GDM1 (cell line): Measurements from ENCODE around the gene SLC6A15.

Experiments
- DNase-seq: peaks from one replicate; lab custom pipeline; 2025; lab: John Stamatoyannopoulos, UW

SLC6A15 gene

DNA sequence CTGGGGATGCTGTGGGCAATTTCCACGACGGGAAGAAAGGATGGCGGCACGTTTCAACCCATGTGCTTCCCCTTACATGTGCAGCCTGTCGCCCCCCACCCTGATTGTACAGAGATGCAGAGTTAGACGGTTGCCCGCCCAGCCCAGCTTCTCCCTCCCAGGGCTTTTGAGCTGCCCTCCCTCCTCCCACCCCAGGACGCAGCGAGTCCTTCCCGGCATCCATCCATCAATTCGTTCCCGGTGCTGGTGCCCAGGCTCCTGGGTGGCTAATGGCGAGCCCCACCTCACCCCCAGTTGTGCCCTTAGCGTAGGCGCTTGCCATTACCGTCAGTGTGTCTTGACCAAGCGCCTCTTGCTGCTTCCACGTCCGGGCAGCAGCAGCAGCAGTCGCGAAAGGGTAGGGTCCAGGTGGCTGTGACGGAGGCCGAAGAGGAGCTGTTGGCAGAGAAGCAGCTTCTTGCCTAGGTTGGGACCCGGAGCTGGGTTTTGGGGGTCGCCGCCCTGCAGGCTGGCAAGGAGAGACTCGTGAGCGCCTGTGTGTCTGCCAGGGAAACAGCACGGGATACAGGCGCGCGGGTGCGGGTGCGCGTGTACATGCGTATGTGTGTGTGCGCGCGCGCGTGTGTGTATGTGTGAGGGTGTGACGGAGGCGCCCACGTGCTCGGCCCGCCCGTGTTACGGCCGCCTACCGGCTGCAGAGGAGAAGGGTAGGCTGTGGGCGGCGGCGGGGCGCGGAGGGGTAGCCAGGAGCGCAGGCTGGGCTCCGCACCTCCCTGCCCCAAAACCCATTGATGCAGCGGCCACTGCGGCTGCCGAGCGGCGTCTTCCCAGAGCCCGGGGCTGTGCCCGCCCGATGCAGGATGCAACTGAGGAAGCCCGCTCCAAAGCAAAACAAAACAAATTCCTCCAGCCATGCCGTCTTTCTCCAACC is at the start of gene SLC6A15:
Gene SLC6A15 (minus strand): TSS at position 602 of the 931 bp plus-strand sequence. CDS start 20,679 bp downstream, outside the sequence.
- DNase-seq, result no peak

- no peak for DNase-seq
These were observed 48.3 kb upstream of the SLC6A15 start for GRCh38 chr12:84960918-84961317.

DNA sequence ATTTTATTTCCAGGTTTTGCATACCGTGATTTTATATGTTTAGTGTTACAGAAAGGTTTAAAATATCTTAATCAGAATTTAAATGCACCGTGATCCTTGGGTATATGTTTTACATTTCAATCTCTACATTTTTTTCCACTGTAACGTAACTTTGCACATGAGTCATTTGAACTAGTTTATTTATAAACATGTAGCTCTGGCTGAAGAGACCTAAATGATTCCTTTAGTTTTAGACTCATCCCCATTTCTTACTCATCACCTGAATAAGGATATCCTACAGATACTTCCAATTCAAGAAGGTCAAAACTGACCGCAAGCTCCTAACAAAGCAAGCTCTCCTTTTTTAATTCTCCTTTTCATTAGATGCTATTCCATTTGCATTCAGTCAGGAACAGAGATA is 42.7 kb upstream of the SLC6A15 start:
- no peak for DNase-seq

DNA sequence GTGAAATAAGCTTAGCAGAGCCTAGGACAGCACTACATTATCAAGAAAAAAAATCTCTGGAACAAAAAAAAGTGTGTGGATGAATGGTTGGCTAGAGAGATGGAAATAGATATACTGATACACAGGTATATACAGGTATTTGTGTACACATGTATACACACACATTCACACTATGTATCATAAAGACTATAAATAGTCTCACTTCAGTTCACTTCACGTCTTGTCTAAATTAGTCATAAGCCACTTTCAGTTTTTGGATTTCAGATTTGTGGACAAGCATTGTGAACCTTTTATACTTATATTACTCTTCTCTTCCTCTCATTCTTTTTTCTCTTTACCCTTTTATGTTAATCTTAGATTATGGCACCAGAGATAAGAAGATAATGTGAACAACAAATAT is 41.8 kb upstream of the SLC6A15 start:
- DNase-seq, result no peak

DNA sequence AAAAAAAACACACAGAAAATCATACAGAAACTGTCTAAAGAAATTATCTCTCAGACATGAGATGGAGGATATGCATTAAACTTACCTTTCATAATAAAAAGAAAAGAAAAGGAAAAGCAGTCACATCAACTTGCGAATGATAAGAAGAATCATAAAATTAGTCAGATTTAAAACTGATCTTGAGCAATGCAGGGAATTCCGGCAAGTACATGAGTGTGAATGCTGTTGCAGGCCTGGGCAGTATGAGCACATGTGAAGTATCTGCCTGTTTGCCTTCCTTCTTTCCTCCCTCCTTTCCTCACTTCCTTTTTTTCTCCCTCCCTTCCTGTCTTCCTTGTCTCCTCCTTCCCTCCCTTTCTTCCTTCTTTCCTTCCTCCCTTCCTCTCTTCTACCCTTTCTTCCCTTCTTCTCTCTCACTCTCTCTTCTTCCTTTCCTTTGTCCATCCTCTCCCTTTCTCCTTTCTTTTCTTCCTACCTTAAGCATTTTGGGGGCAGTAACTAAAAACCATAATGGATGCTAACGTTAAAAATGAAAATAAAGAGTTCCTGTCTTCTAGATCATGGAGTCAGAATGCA is 38.5 kb upstream of the SLC6A15 start:
- DNase-seq, result no peak

GRCh38 chr12:84946753-84947152 is 34.2 kb upstream of the SLC6A15 start:
- no peak for DNase-seq

DNA sequence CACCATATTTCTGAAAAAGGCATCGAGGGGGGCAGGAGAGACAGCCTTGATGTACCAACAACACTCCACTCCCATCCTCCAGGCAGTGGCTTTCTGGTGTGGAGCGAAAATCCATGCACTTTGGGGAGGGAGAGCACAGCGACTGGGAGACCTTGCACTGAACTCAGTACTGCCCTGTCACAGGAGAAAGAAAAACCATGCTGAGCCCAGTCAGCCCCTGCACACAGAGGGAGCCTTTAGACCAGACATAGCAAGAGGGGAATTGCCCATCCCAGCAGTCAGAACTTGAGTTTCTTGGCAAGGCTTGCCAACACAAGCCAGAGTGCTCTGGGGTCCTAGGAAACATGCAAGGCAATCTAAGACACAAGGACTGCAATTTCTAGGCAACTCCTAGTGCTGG is 24.8 kb upstream of the SLC6A15 start:
- DNase-seq, result no peak

DNA sequence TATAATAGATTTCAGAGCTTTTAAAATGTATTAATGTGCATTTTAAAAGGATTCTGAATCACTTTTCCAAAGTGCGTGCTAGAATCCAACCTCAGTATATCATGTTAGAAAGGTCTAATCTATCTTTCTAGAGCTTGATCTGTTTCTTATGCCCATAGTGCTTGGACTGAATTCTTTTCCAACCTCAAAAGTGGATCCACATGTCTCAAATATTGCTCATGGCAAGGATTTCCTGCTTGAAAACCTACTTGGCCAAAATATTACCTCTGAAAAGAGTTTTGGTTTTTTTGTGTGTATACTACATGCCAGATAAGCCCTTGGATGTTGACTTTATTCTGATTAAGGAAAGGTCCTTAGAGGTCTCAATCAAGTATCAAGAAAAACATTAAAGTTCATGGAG is 16.9 kb upstream of the SLC6A15 start:
- no peak for DNase-seq

- no peak for DNase-seq
These were observed 12.4 kb upstream of the SLC6A15 start for GRCh38 chr12:84924981-84925380.

DNA sequence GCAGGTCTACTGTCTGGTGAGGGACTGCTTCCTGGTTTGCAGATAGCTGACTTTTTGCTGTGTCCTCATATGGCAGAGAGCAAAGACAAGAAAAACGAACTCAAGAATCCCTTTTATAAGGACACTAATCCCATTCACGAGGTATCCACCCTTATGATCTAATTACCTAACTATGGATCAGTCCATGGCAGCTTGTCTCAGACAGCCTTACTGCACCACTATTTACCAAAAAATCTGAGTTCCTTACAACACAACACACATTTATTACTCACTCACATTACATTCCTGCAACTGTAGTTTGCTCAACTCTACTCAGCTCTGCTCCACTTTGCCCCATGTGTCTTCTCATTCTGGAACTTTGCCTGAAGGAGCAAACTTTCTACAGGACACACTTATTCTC is 10.1 kb upstream of the SLC6A15 start:
- no peak for DNase-seq

- DNase-seq, result no peak
These were observed 7.7 kb upstream of the SLC6A15 start for GRCh38 chr12:84920331-84920730.

- DNase-seq, result no peak
These were observed 6.7 kb upstream of the SLC6A15 start for GRCh38 chr12:84919271-84919670.

GRCh38 chr12:84913129-84913515 is 523 bp upstream of the SLC6A15 start:
- DNase-seq, result no peak

DNA sequence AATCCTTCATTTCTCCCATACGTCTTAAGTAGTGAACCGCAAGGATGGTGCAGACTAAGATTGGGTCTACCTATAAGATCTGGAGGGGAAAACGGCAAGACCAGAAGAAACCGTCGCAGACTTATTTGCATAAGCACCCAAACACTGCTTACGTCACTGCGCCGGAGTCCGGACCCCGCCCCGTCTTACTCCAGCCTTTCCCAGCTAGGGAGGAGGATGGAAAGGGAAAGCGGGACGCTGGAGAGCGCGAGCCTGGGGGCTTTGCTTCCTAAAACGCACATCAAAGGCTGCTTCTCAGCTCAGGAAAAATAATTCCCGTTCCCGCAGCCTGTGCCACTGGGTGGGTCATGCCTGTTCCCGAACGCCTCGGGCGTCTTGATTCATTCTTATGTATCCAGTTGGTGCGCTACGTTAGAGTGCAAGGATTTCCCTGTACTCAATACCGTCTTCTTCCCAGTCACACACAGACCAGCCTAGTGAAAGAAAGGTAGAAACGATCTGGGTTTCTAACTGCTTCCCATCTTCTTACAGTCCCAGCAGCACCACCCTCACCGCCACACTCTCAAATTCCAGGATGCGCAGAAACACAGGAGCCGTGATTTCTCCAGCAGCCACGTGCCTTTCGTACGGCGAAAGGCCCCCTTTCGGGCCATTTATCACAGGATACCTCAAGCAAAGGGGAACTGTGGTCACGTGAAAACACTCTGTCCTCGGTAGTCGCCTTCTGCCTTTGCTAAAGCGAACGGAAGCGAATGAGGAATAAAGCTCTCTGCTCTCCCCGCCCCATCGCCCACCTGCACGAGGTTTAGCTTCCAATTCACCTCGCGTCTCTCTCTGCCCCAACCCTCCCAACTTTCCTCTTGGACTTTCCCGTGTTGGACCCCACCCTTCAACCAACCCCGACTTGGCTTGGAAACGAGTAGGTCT is 1.1 kb downstream of the SLC6A15 start:
- no peak for DNase-seq

DNA sequence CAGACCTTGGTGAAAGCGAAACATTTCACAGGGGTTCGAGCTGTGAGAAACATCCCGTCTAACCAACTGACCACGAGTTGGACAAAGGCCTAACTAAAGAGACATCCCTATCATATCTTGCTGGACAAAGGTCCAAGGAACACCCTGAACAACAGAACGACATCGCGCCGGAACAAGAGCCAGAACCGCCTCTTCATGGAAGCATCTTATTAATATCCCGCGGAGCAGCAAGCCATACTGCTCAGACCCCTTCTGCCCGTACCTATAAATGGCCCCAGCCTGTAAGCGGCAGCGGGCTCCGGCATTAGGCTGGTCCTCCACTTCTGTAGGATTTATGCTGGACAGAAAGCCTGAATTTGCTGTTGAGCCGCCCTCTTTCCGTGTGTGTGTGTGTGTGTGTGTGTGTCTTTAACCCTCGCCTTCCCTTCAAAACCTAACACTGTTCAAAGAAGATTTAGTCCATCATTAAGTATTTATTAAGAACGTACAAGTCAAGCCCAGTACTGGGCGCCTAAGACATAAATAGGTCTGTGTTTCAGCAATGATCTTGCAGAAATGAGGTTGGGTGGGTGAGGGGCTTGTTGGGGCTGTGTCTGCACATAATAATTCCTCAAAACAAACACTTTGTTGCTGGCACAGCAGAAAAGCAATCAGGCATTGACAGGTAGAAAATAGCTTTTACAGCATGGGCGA is 1.9 kb downstream of the SLC6A15 start:
- no peak for DNase-seq

GRCh38 chr12:84904051-84904450 is 8.5 kb downstream of the SLC6A15 start:
- DNase-seq, result no peak

DNA sequence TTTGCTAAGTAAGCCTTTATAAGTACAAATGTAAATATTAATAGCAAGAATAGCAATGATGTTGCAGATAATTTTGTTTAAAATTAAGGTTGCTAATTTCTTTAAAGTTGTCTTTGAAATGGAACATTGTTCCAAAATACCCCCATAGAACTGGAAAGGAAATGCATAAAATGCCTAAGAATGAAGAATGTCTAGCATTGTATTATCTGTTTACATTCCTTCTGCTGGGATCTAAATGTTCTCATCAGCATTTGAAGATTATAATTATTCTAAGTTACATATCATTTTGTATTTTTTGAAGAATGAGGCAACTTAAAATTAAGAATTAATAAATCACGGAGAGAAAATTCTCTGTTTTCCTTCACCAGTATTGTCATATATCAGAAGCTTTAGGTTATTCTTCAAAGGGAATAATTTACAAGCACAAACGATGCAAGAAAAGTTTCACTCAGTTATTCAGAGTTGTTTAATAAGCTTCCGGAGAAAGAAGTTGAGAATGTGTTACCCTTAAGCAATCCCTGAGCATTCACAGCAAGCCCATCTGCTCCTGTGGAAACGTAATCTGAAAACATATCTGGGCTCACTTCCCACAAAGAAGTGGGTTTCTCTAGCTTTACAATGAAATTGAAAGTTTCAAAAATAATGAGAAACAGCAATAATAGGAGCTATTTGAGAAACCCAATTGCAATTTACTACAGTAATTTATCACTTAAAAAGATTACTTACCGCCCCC is 21.3 kb downstream of the SLC6A15 start:
- no peak for DNase-seq

DNA sequence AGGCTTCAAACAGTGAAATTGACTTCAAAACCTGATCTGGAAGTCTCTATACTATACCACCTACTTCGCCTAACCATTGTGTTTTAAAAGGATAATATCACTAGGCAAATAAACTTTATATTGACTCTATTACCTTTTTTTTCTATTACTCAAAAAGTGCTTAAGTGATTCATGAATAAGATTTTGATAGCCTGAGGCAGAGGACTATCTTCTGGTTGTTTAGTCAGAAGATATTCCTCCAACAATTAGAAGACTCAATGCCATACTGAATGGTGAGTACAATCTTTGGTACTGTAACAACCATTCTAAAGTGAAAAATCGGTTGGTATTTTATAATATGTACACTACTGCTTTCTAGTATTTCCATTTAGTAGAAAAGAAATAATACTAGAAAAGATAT is 22.8 kb downstream of the SLC6A15 start:
- DNase-seq, result no peak

DNA sequence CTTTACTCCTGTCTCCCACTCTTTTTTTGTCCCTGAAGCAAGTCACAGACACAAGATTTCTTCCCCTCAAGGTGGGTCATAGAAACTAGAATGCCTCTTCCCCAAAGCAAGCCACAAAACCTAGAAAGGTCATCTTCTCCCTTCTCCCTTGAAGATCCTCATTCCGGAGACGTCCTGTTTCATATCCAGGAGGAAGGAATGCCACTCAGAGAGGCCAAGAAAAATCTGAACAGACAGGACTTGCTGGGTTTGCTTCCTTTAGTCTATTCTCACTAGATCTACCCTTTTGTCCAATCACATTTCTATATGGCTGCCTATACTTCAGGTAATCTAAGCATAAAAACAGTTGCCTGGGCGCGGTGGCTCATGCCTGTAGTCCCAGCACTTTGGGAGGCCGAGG is 23.7 kb downstream of the SLC6A15 start:
- DNase-seq, result no peak

GRCh38 chr12:84877340-84877739 is 35.3 kb downstream of the SLC6A15 start:
- DNase-seq, result no peak

DNA sequence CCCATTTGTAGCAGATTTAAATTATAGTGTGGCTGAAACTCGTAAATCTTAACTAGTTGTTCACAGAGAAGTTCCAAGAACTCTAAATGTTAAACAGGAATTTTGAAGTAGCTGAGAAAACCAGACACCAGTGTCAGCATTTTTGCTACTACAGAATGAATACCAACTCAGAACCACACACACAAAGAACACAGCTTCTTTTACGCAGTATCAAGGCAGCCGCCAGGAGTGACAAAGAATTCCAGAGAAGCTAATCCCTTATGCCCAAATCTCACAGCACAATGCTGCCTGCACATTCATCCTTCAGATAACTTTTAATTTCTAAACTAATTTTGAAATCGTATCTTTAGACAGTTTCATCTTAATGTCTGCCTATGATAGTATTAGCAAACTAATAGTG is 37.4 kb downstream of the SLC6A15 start:
- DNase-seq, result no peak
